Ascending aorta (tissue), 2 donors: Measurements from ENCODE around the gene PLPP1. TPM values are rescaled to one million over a fixed set of nuclear protein-coding genes. Genes with fewer than 3 reads are reported as not detected.

Experiments used
- DNase-seq, 2 donors: peaks; one replicate each; pipeline ENCODE4 v3.0.0-alpha.2; 2019; ENCODE audit warnings: low spot score in 2 of 2
- H3K27ac ChIP-seq, 2 donors: fragments of 200-600 bp; sonication (generic); one replicate each; pipeline ENCODE4 v1.5.1; 2016 to 2017; ENCODE audit warnings: mild to moderate bottlenecking in 1 of 2
- H3K27me3 ChIP-seq: fragments of 200-600 bp; sonication (generic); one replicate; pipeline ENCODE4 v1.5.1; 2017
- H3K36me3 ChIP-seq, 2 donors: fragments of 200-600 bp; sonication (generic); one replicate each; pipeline ENCODE4 v1.5.1; 2016
- H3K4me1 ChIP-seq, 2 donors: fragments of 200-600 bp; sonication (generic); one replicate each; pipeline ENCODE4 v1.5.1; 2016 to 2017; ENCODE audit warnings: mild to moderate bottlenecking in 1 of 2
- H3K4me3 ChIP-seq, 2 donors: fragments of 200-600 bp; sonication (generic); one replicate each; pipeline ENCODE4 v1.5.1; 2016 to 2017; ENCODE audit warnings: mild to moderate bottlenecking in 1 of 2
- H3K9me3 ChIP-seq, 2 donors: fragments of 200-600 bp; sonication (generic); one replicate each; pipeline ENCODE4 v1.5.1; 2016
- intact Hi-C: fragments of 100-400 bp; cut with DNase I; formaldehyde crosslinking; loops from one replicate; pipeline ENCODE4 v1.15.1; 2023
- total RNA-seq: library from RNA; depleted of rRNA; stranded (reverse); fragments of >200 nt; gene quantifications from one replicate; pipeline ENCODE4 v1.1.0, GENCODE V29; 2016
- TF ChIP-seq, protein P1 (sequence below), 3 experiments: fragments of 200-600 bp in 2 of 3; fragments of 450-650 bp in 1 of 3; sonication (generic) in 2 of 3; IDR thresholded peaks; one replicate each; pipeline ENCODE4 v1.5.1; 2016 to 2019; ENCODE audit warnings: antibody characterized with exemption in 3 of 3, mild to moderate bottlenecking in 1 of 3, moderate library complexity in 1 of 3

Gene PLPP1
- total RNA-seq, 1 donor from 2014 or later = 1,314 TPM

DNA sequence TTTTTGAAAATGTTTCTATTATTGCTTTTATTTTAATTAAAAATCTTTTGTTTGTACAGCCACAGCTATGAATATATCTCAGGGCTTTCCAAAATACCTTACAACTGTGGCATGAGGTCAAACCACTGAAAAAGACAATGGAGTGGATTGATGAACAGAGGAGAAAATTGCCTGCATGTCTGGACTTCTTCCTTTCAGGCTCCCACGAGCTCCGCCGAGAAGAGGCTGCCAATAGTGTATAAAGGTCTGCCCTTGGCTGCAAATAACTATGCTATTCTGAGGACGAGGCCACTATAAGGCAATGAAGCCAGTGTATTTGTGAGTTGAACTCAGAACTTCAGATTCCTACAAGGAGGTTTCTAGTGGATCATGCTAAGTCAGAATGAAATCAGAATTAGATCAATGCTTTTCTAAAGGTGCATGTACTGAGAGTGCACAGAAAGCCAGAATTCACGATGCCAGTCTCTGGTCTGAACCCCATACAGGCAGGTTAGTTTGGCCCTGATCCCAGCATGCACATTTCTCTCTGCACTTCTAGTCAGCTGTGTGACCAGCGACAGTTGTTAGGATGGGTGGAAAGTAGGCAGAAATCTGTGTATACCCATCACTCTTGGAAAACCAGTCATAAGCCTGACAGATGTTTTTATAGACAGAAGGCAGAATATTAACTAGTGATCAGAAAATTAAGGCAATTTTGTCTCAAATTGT, 42.7 kb upstream of the PLPP1 start:
- Histone ChIP-seq H3K4me3 (no peak overlapping the region), H3K36me3 (no peaks in the 10 kb centered on the region), H3K9me3 (no peaks in the 10 kb centered on the region), H3K4me1 (peaks cover 19 to 33% of the 10 kb centered on the region in 2 donors), H3K27me3 (no peaks in the 10 kb centered on the region), H3K27ac (peak overlapping the region; percentile 62 to 67)
- intact Hi-C loops = loop anchor here (2.0 kb wide), 1 partner anchor 19 kb away; no protein-coding TSS in a partner anchor
- peak in 1 of 2 donors; percentile 77 for DNase-seq
- TF ChIP-seq, protein P1, sequence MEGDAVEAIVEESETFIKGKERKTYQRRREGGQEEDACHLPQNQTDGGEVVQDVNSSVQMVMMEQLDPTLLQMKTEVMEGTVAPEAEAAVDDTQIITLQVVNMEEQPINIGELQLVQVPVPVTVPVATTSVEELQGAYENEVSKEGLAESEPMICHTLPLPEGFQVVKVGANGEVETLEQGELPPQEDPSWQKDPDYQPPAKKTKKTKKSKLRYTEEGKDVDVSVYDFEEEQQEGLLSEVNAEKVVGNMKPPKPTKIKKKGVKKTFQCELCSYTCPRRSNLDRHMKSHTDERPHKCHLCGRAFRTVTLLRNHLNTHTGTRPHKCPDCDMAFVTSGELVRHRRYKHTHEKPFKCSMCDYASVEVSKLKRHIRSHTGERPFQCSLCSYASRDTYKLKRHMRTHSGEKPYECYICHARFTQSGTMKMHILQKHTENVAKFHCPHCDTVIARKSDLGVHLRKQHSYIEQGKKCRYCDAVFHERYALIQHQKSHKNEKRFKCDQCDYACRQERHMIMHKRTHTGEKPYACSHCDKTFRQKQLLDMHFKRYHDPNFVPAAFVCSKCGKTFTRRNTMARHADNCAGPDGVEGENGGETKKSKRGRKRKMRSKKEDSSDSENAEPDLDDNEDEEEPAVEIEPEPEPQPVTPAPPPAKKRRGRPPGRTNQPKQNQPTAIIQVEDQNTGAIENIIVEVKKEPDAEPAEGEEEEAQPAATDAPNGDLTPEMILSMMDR (IDR thresholded peaks at IDR 0.05) = no peak

DNA sequence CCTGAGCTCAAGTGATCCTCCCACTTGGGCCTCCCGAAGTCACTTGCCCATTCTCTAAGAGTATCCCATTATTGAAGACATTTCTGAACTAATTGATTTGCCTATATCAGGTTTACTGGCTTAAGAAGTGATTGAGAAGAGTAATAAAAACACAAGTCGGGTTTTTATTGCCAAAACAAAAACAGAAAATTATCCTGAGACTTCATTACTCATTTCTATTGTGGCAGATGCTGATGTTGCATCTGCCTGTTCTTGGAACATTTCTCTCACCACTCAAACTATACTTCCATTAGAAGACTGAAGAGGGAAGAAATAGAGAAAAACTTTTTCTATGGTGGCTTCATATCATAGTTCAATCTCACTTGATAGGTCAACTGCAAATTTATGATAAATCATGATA, 41.9 kb upstream of the PLPP1 start:
- H3K9me3 ChIP-seq = no peaks in the 10 kb centered on the region
- intact Hi-C loops = loop anchor here (2.0 kb wide), 1 partner anchor 20 kb away; no protein-coding TSS in a partner anchor
- H3K36me3 ChIP-seq = no peaks in the 10 kb centered on the region
- no peak for DNase-seq
- no peaks in the 10 kb centered on the region for H3K27me3 ChIP-seq
- H3K4me1 ChIP-seq = peaks cover 19 to 33% of the 10 kb centered on the region in 2 donors
- H3K4me3 ChIP-seq = no peak overlapping the region
- TF ChIP-seq, protein P1 (IDR thresholded peaks at IDR 0.05) = no peak
- peak overlapping the region; percentile 62 to 67 for H3K27ac ChIP-seq

DNA sequence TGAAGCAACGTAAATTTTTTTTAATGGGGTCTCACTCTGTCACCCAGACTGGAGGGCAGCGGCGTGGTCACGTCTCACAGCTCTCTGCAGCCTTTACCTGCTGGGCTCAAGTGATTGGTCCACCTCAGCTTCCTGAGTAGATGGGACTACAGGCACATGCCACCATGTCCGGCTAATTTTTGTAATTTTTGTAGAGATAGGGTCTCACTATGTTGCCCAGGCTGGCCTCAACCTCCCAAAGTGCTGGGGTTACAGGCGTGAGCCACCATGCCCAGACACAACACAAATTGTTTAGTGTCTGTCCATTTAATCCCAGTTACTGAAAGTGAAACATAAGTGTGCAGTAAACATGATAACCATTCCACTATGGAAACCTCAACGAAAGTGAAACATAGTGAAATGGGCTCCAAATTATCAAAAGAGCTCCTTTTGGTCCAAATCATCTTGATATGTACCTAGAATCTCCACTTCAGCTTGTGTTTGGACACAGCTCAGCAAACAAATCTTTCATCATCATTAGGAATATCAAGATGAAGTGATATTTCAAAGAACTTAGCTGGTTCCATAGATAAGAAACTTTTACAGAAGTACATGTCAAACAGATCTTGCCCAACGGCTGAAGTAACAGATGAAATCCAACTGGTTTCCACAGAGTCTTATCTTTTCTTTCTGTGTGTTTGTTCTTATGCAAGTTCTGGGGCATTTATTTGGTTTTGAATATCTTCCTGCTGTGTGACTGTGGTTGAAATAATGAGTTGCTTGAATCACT, 41.2 kb upstream of the PLPP1 start:
- intact Hi-C loops = loop anchor here (2.0 kb wide), 1 partner anchor 21 kb away; no protein-coding TSS in a partner anchor
- DNase-seq = no peak

DNA sequence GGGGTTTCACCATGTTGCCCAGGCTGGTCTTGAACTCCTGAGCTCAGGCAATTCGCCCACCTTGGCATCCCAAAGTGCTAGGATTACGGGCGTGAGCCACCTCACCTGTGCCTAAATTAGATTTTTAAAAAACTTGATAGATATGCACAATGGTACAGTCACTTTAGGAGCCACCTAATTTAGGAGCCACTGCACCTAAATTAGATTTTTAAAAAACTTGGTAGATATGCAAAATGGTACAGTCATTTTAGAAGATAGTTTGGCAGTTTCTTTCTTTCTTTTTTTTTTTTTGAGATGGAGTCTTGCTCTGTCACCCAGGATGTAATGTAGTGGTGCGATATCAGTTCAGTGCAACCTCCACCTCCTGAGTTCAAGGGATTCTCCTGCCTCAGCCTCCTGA, 37.8 kb upstream of the PLPP1 start:
- intact Hi-C loops = no loop called here
- TF ChIP-seq, protein P1 (IDR thresholded peaks at IDR 0.05) = no peak
- Histone ChIP-seq H3K4me3 (no peak overlapping the region), H3K27ac (no peak overlapping the region), H3K9me3 (no peaks in the 10 kb centered on the region), H3K36me3 (no peaks in the 10 kb centered on the region), H3K27me3 (no peaks in the 10 kb centered on the region), H3K4me1 (peaks cover 7 to 33% of the 10 kb centered on the region in 2 donors)
- no peak for DNase-seq

More for the DNA sequence above, 41.2 kb upstream of the PLPP1 start:
- no peaks in the 10 kb centered on the region for H3K9me3 ChIP-seq
- peaks cover 19 to 33% of the 10 kb centered on the region in 2 donors for H3K4me1 ChIP-seq
- peak overlapping the region; percentile 62 to 67 for H3K27ac ChIP-seq
- H3K4me3 ChIP-seq = no peak overlapping the region
- TF ChIP-seq, protein P1 (IDR thresholded peaks at IDR 0.05) = no peak
- no peaks in the 10 kb centered on the region for H3K27me3 ChIP-seq
- H3K36me3 ChIP-seq = no peaks in the 10 kb centered on the region

DNA sequence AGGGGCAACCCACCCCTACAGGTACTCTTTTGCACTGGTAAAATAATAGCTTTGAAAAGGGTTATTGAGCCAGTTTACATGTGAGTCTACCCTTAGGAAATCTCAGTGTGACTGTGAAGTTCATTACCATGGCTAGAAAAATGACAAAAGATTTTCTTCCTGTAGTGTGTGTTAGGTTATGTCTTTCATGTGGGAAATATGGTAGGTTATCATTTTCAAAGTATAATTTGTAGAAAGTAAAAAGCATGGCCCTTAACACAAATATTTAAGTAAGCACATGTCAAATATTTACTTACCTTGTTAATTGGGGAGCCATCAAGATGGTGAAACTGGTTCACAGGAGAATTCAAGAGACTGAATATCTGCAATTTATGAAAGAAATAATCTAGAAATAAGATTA, 37.3 kb upstream of the PLPP1 start:
- Histone ChIP-seq H3K27ac (no peak overlapping the region), H3K9me3 (no peaks in the 10 kb centered on the region), H3K4me3 (no peak overlapping the region), H3K27me3 (no peaks in the 10 kb centered on the region), H3K36me3 (no peaks in the 10 kb centered on the region), H3K4me1 (peaks cover 6 to 32% of the 10 kb centered on the region in 2 donors)
- TF ChIP-seq, protein P1 (IDR thresholded peaks at IDR 0.05) = no peak
- no peak for DNase-seq
- intact Hi-C loops = no loop called here
